Ascending aorta (tissue), 2 donors: ENCODE data around the gene ANO6. TPM values are rescaled to one million over a fixed set of nuclear protein-coding genes. Genes with fewer than 3 reads are reported as not detected.

Experiments used
- DNase-seq, 2 donors: peaks; one replicate each; pipeline ENCODE4 v3.0.0-alpha.2; 2019; ENCODE audit warnings: low spot score in 2 of 2
- H3K27ac ChIP-seq, 2 donors: fragments of 200-600 bp; sonication (generic); one replicate each; pipeline ENCODE4 v1.5.1; 2016 to 2017; ENCODE audit warnings: mild to moderate bottlenecking in 1 of 2
- H3K27me3 ChIP-seq: fragments of 200-600 bp; sonication (generic); one replicate; pipeline ENCODE4 v1.5.1; 2017
- H3K36me3 ChIP-seq, 2 donors: fragments of 200-600 bp; sonication (generic); one replicate each; pipeline ENCODE4 v1.5.1; 2016
- H3K4me1 ChIP-seq, 2 donors: fragments of 200-600 bp; sonication (generic); one replicate each; pipeline ENCODE4 v1.5.1; 2016 to 2017; ENCODE audit warnings: mild to moderate bottlenecking in 1 of 2
- H3K4me3 ChIP-seq, 2 donors: fragments of 200-600 bp; sonication (generic); one replicate each; pipeline ENCODE4 v1.5.1; 2016 to 2017; ENCODE audit warnings: mild to moderate bottlenecking in 1 of 2
- H3K9me3 ChIP-seq, 2 donors: fragments of 200-600 bp; sonication (generic); one replicate each; pipeline ENCODE4 v1.5.1; 2016
- intact Hi-C: fragments of 100-400 bp; cut with DNase I; formaldehyde crosslinking; loops from one replicate; pipeline ENCODE4 v1.15.1; 2023
- total RNA-seq: library from RNA; depleted of rRNA; stranded (reverse); fragments of >200 nt; gene quantifications from one replicate; pipeline ENCODE4 v1.1.0, GENCODE V29; 2016
- TF ChIP-seq, protein P1 (sequence below), 3 experiments: fragments of 200-600 bp in 2 of 3; fragments of 450-650 bp in 1 of 3; sonication (generic) in 2 of 3; IDR thresholded peaks; one replicate each; pipeline ENCODE4 v1.5.1; 2016 to 2019; ENCODE audit warnings: antibody characterized with exemption in 3 of 3, mild to moderate bottlenecking in 1 of 3, moderate library complexity in 1 of 3

The ANO6 gene
- total RNA-seq, 1 donor from 2014 or later: 49.6 TPM

DNA sequence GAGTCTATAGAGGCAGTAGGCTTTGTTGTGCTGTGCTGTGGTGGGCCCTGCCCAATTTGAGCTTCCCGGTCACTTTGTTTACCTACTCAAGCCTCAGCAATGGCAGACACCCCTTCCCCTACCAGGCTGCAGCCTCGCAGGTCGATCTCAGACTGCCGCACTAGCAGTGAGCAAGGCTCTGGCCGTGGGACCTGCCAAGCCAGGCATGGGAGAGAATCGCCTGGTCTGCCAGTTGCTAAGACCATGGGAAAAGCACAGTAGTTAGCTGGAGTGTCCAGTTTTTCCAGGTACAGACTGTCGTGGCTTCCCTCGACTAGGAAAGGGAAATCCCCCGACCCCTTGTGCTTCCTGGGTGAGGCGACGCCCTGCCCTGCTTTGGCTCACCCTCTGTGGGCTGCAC lies 26.3 kb downstream of the ANO6 start:
- peaks cover 4 to 56% of the 10 kb centered on the region in 2 donors for H3K4me1 ChIP-seq
- no peaks in the 10 kb centered on the region for H3K36me3 ChIP-seq
- H3K9me3 ChIP-seq: no peaks in the 10 kb centered on the region
- intact Hi-C loops: no loop called here
- peak overlapping the region; percentile 85 to 87 for H3K27ac ChIP-seq
- DNase-seq: no peak
- H3K27me3 ChIP-seq: no peaks in the 10 kb centered on the region
- H3K4me3 ChIP-seq: peak overlapping the region in 1 of 2 donors; percentile 3
- TF ChIP-seq, protein P1, sequence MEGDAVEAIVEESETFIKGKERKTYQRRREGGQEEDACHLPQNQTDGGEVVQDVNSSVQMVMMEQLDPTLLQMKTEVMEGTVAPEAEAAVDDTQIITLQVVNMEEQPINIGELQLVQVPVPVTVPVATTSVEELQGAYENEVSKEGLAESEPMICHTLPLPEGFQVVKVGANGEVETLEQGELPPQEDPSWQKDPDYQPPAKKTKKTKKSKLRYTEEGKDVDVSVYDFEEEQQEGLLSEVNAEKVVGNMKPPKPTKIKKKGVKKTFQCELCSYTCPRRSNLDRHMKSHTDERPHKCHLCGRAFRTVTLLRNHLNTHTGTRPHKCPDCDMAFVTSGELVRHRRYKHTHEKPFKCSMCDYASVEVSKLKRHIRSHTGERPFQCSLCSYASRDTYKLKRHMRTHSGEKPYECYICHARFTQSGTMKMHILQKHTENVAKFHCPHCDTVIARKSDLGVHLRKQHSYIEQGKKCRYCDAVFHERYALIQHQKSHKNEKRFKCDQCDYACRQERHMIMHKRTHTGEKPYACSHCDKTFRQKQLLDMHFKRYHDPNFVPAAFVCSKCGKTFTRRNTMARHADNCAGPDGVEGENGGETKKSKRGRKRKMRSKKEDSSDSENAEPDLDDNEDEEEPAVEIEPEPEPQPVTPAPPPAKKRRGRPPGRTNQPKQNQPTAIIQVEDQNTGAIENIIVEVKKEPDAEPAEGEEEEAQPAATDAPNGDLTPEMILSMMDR (IDR thresholded peaks at IDR 0.05): no peak

DNA sequence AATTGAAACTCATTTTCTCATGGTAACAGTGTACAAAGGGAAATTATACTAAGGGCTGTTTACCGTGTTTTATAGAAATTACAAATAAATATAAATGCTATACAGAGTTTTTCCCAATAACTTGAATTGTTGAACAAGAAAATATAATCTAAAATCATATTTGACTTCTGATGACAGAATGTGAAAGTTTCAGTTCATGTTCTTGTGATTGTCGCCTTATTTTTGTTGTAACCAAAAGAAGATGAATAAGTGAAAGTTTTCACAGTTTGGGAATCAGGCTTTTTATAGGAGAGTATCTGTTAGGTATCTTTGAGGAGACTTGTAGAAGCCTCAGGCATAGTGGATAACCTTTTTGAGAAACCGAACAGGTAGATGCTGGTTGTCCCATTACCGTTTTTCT lies 28.1 kb downstream of the ANO6 start:
- intact Hi-C loops: loop anchor here (1.0 kb wide), 1 partner anchor 23 kb away; no protein-coding TSS in a partner anchor
- Histone ChIP-seq H3K4me1 (peaks cover 4 to 59% of the 10 kb centered on the region in 2 donors), H3K4me3 (peak overlapping the region; percentile 21 to 56), H3K9me3 (no peaks in the 10 kb centered on the region), H3K27me3 (no peaks in the 10 kb centered on the region), H3K27ac (peak overlapping the region; percentile 85 to 87), H3K36me3 (no peaks in the 10 kb centered on the region)
- no peak for DNase-seq
- TF ChIP-seq, protein P1 (IDR thresholded peaks at IDR 0.05): no peak

DNA sequence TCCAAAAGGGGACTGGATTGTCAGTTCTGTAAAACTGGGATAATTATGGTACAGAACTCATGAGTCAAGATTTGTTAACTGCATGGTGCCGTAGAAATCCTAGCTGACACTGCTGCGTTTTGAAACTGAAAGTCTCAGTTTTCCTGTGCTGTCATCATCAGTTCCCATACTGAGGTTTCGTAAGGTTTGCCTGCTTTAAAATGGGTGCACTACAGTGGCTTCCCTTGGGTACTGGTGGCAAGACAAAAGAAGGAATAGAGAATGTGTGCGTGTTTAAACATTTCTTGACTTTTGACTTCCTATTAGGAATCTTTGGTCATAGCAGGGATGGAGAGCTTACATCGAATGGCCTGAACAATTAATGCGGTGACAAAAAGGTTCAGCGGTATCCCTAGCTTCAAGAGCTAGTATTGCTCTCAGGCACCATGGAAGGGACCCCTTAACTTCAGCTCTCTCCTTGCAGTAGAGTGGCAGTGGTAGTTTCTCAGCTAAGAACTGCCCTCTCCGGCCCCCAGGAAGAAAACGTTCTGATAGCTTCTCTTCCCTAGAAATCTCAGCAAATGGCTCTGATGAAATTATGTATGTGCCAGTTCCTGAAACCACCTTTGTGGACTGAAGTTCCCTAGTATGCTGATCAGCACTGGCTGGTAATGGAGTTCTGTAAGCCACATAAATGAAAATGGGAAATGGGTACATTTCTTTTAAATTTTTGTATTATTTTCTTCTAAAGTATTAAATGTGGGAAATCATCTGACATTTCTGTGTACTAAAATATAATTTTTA lies 28.9 kb downstream of the ANO6 start:
- Histone ChIP-seq H3K36me3 (no peaks in the 10 kb centered on the region), H3K27me3 (no peaks in the 10 kb centered on the region), H3K27ac (peak overlapping the region; percentile 85 to 87), H3K9me3 (no peaks in the 10 kb centered on the region), H3K4me3 (peak overlapping the region; percentile 21 to 56), H3K4me1 (peaks cover 4 to 61% of the 10 kb centered on the region in 2 donors)
- no peak for DNase-seq
- TF ChIP-seq, protein P1 (IDR thresholded peaks at IDR 0.05): no peak
- intact Hi-C loops: loop anchor here (1.0 kb wide), 1 partner anchor 23 kb away; no protein-coding TSS in a partner anchor

DNA sequence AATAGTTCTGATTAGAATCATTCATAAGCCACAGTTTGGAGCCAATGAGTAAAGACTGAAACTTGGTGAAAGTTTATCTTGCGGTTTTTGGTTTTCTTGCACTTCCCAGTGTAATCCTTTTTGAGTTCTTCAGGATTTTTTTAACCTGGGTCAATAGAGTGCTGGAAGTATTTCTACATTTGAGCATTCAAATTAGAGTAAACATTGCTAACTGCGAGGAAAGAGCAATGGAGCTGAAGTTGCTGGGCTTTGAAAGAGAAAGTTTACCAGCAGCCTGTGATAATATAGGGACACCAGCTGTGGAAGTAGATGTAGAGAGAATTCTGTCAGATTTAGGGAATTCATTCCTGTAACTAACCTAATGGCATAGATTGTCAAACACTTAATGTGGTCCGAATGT lies 30.3 kb downstream of the ANO6 start:
- Histone ChIP-seq H3K4me1 (peaks cover 4 to 52% of the 10 kb centered on the region in 2 donors), H3K9me3 (no peaks in the 10 kb centered on the region), H3K27ac (peak overlapping the region; percentile 19 to 87), H3K4me3 (peak overlapping the region in 1 of 2 donors; percentile 3), H3K36me3 (no peaks in the 10 kb centered on the region), H3K27me3 (no peaks in the 10 kb centered on the region)
- intact Hi-C loops: loop anchor here (2.0 kb wide), 1 partner anchor 19 kb away; no protein-coding TSS in a partner anchor
- DNase-seq: no peak
- TF ChIP-seq, protein P1 (IDR thresholded peaks at IDR 0.05): no peak

DNA sequence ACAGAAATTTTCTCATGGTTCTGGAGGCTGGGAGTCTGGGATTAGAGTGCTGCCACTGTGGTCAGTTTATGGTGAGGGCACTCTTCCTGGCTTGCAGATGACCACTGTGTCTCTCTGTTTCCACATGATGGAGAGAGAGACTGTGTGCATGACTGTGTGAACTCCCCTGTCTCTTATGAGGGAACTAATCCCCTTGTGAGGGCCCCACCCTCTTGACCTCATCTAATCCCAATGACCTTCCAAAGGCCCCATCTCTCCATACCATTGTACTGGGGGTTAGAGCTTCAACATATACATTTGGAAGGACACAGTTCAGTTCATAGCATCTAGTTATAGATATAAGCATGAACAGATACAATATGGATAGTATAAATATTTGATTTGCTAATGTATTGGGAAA lies 31.7 kb downstream of the ANO6 start:
- no peaks in the 10 kb centered on the region for H3K9me3 ChIP-seq
- no peak for DNase-seq
- H3K4me3 ChIP-seq: no peak overlapping the region
- intact Hi-C loops: loop anchor here (2.0 kb wide), 1 partner anchor 17 kb away; no protein-coding TSS in a partner anchor
- peaks cover 4 to 45% of the 10 kb centered on the region in 2 donors for H3K4me1 ChIP-seq
- peak overlapping the region in 1 of 2 donors; percentile 11 for H3K27ac ChIP-seq
- TF ChIP-seq, protein P1 (IDR thresholded peaks at IDR 0.05): no peak
- no peaks in the 10 kb centered on the region for H3K27me3 ChIP-seq
- H3K36me3 ChIP-seq: no peaks in the 10 kb centered on the region
